ENCODE data around the gene KRT32. TPM values are rescaled to one million over a fixed set of nuclear protein-coding genes. Genes with fewer than 3 reads are reported as not detected.
A peak's percentile ranks its signal among the peaks of the same experiment; 100 is the strongest.

The KRT32 gene
- total RNA-seq, 2 donors from 2014 or later, result not detected

GRCh38 chr17:41486809-41487530, 19.8 kb upstream of the KRT32 start:
- DNase-seq (no peak), ATAC-seq (no peak)
- Mint-ChIP-seq H3K36me3 (ENCODE audit: low read depth) (no peaks in the 10 kb centered on the region), H3K4me1 (peaks cover 16% of the 10 kb centered on the region), H3K27me3 (peaks cover 18% of the 10 kb centered on the region), H3K4me3 (no peak overlapping the region), H3K27ac (no peak overlapping the region)
- H3K9me3 ChIP-seq (ENCODE audit: control insufficient read depth, low read length, poor library complexity, severe bottlenecking), result no peaks in the 10 kb centered on the region

GRCh38 chr17:41486316-41486715, 19.1 kb upstream of the KRT32 start:
- Mint-ChIP-seq H3K4me3 (no peak overlapping the region), H3K27me3 (peaks cover 18% of the 10 kb centered on the region), H3K27ac (no peak overlapping the region), H3K36me3 (ENCODE audit: low read depth) (no peaks in the 10 kb centered on the region), H3K4me1 (peaks cover 16% of the 10 kb centered on the region)
- H3K9me3 ChIP-seq (ENCODE audit: control insufficient read depth, low read length, poor library complexity, severe bottlenecking), result no peaks in the 10 kb centered on the region
- ATAC-seq (no peak), DNase-seq (no peak)

GRCh38 chr17:41484920-41485904, 18.0 kb upstream of the KRT32 start:
- ATAC-seq, result no peak
- peaks cover 9% of the 10 kb centered on the region for H3K4me1 Mint-ChIP-seq
- no peak overlapping the region for H3K27ac Mint-ChIP-seq

GRCh38 chr17:41483991-41484826, 17.0 kb upstream of the KRT32 start:
- ATAC-seq (no peak), DNase-seq (no peak)
- Mint-ChIP-seq H3K4me3 (no peak overlapping the region), H3K4me1 (peaks cover 3% of the 10 kb centered on the region), H3K27ac (peak overlapping the region; percentile 74), H3K36me3 (ENCODE audit: low read depth) (no peaks in the 10 kb centered on the region), H3K27me3 (peaks cover 18% of the 10 kb centered on the region)
- H3K9me3 ChIP-seq (ENCODE audit: control insufficient read depth, low read length, poor library complexity, severe bottlenecking), result no peaks in the 10 kb centered on the region

More at GRCh38 chr17:41484920-41485904, 18.0 kb upstream of the KRT32 start:
- no peak for DNase-seq
- Mint-ChIP-seq H3K27me3 (peaks cover 18% of the 10 kb centered on the region), H3K36me3 (ENCODE audit: low read depth) (no peaks in the 10 kb centered on the region), H3K4me3 (no peak overlapping the region)
- H3K9me3 ChIP-seq (ENCODE audit: control insufficient read depth, low read length, poor library complexity, severe bottlenecking), result no peaks in the 10 kb centered on the region

- no peak for DNase-seq
- no peaks in the 10 kb centered on the region for H3K9me3 ChIP-seq (ENCODE audit: control insufficient read depth, low read length, poor library complexity, severe bottlenecking)
- Mint-ChIP-seq H3K27me3 (peaks cover 18% of the 10 kb centered on the region), H3K4me3 (no peak overlapping the region), H3K4me1 (peaks cover 5% of the 10 kb centered on the region), H3K27ac (peak overlapping the region; percentile 74), H3K36me3 (ENCODE audit: low read depth) (no peaks in the 10 kb centered on the region)
- no peak for ATAC-seq
Observed at GRCh38 chr17:41483531-41483930, 16.3 kb upstream of the KRT32 start.

- Mint-ChIP-seq H3K4me1 (peaks cover 5% of the 10 kb centered on the region), H3K27ac (peak within 1 kb of the TSS; percentile 51), H3K36me3 (ENCODE audit: low read depth) (no peaks in the 10 kb centered on the region), H3K4me3 (no peak within 1 kb of the TSS), H3K27me3 (peaks cover 14% of the 10 kb centered on the region)
- ATAC-seq (no peak), DNase-seq (no peak)
- H3K9me3 ChIP-seq (ENCODE audit: control insufficient read depth, low read length, poor library complexity, severe bottlenecking), result no peaks in the 10 kb centered on the region
Observed at GRCh38 chr17:41481036-41481435, 13.8 kb upstream of the KRT32 start, which contains the start of gene KRT35. KRT35 (minus strand) TSS chr17:41481151; CDS start chr17:41481097, 54 bp downstream.

GRCh38 chr17:41480581-41480980, 13.4 kb upstream of the KRT32 start:
- Mint-ChIP-seq H3K4me1 (peaks cover 5% of the 10 kb centered on the region), H3K4me3 (no peak overlapping the region), H3K36me3 (ENCODE audit: low read depth) (no peaks in the 10 kb centered on the region), H3K27me3 (peaks cover 13% of the 10 kb centered on the region), H3K27ac (no peak overlapping the region)
- no peaks in the 10 kb centered on the region for H3K9me3 ChIP-seq (ENCODE audit: control insufficient read depth, low read length, poor library complexity, severe bottlenecking)
- no peak for DNase-seq
- ATAC-seq, result no peak

GRCh38 chr17:41480136-41480535, 12.9 kb upstream of the KRT32 start:
- H3K4me3 Mint-ChIP-seq, result no peak overlapping the region
- no peak for ATAC-seq
- no peak overlapping the region for H3K27ac Mint-ChIP-seq
- no peaks in the 10 kb centered on the region for H3K9me3 ChIP-seq (ENCODE audit: control insufficient read depth, low read length, poor library complexity, severe bottlenecking)
- DNase-seq, result no peak
- H3K4me1 Mint-ChIP-seq, result peaks cover 5% of the 10 kb centered on the region
- no peaks in the 10 kb centered on the region for H3K36me3 Mint-ChIP-seq (ENCODE audit: low read depth)
- H3K27me3 Mint-ChIP-seq, result peaks cover 13% of the 10 kb centered on the region

- no peaks in the 10 kb centered on the region for H3K9me3 ChIP-seq (ENCODE audit: control insufficient read depth, low read length, poor library complexity, severe bottlenecking)
- H3K27me3 Mint-ChIP-seq, result peaks cover under 1% of the 10 kb centered on the region
- DNase-seq (no peak), ATAC-seq (no peak)
- H3K27ac Mint-ChIP-seq, result no peak overlapping the region
- no peaks in the 10 kb centered on the region for H3K36me3 Mint-ChIP-seq (ENCODE audit: low read depth)
- no peak overlapping the region for H3K4me3 Mint-ChIP-seq
- H3K4me1 Mint-ChIP-seq, result peaks cover 2% of the 10 kb centered on the region
Observed at GRCh38 chr17:41478237-41478636, 11.1 kb upstream of the KRT32 start.

GRCh38 chr17:41476866-41477815, 10.0 kb upstream of the KRT32 start:
- Mint-ChIP-seq H3K27me3 (no peaks in the 10 kb centered on the region), H3K27ac (peak overlapping the region; percentile 32), H3K4me1 (peaks cover 2% of the 10 kb centered on the region), H3K4me3 (no peak overlapping the region), H3K36me3 (ENCODE audit: low read depth) (no peaks in the 10 kb centered on the region)
- ATAC-seq (no peak), DNase-seq (no peak)
- no peaks in the 10 kb centered on the region for H3K9me3 ChIP-seq (ENCODE audit: control insufficient read depth, low read length, poor library complexity, severe bottlenecking)

- no peak for ATAC-seq
- no peaks in the 10 kb centered on the region for H3K36me3 Mint-ChIP-seq (ENCODE audit: low read depth)
- H3K4me3 Mint-ChIP-seq, result no peak overlapping the region
- peaks cover 2% of the 10 kb centered on the region for H3K4me1 Mint-ChIP-seq
- no peak overlapping the region for H3K27ac Mint-ChIP-seq
- no peak for DNase-seq
- no peaks in the 10 kb centered on the region for H3K9me3 ChIP-seq (ENCODE audit: control insufficient read depth, low read length, poor library complexity, severe bottlenecking)
- no peaks in the 10 kb centered on the region for H3K27me3 Mint-ChIP-seq
Observed at GRCh38 chr17:41475421-41475820, 8.2 kb upstream of the KRT32 start.

GRCh38 chr17:41474863-41475262, 7.7 kb upstream of the KRT32 start:
- DNase-seq, result no peak
- H3K36me3 Mint-ChIP-seq (ENCODE audit: low read depth), result no peaks in the 10 kb centered on the region
- no peak overlapping the region for H3K27ac Mint-ChIP-seq
- H3K9me3 ChIP-seq (ENCODE audit: control insufficient read depth, low read length, poor library complexity, severe bottlenecking), result no peaks in the 10 kb centered on the region
- H3K4me1 Mint-ChIP-seq, result peaks cover 2% of the 10 kb centered on the region
- no peaks in the 10 kb centered on the region for H3K27me3 Mint-ChIP-seq
- no peak for ATAC-seq
- H3K4me3 Mint-ChIP-seq, result no peak overlapping the region

Measured in T-helper 17 cell (primary cell).